ENCODE results near the gene TENT5C. TPM values are rescaled to one million over a fixed set of nuclear protein-coding genes. Genes with fewer than 3 reads are reported as not detected.

The TENT5C gene
- total RNA-seq, 1 experiment from 2014 or later: 1.4 TPM

DNA sequence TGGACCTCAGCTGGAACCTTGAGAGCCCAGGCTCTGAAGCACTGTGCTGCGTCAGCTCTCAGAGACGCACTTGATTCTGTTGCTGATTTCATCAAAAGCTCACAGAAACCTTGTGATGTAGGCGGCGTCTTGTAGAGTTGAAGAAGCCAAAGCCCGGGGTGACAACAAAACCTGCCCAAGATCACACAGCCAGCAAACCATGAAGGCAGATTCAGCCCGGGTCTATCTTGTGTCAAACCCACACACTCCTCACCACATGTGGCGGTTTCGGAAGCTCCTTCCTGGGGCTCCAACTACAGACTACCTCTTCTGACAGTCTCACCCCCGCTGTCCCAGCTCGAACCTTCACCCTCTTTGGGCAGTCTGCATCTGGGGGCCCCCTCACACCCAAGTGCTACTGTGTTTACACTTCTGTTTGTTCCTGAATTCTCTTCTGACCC, 50.4 kb downstream of the TENT5C start:
- H3K79me2 ChIP-seq (ENCODE audit: insufficient read depth, low read length): no peaks in the 10 kb centered on the region
- H3K36me3 ChIP-seq (ENCODE audit: control insufficient read depth in 1 of 2, insufficient read depth in 2 of 2, low read length in 2 of 2): no peaks in the 10 kb centered on the region
- H4K20me1 ChIP-seq (ENCODE audit: insufficient read depth): no peaks in the 10 kb centered on the region
- ChIA-PET POLR2A (no interaction called here), RAD21 (ENCODE audit: low non-redundant PET in 1 of 2, low total read pairs in 2 of 2, uncharacterized antibody in 2 of 2, unreplicated experiment in 2 of 2) (no interaction called here), CTCF (interaction anchor here (0.7 kb wide), 1 partner anchor 38 kb away, joined by 3 read pairs; no protein-coding TSS in a partner anchor)
- peaks cover 5 to 10% of the 10 kb centered on the region in 2 experiments for H3K4me1 ChIP-seq (ENCODE audit: control insufficient read depth in 1 of 2, insufficient read depth in 2 of 2, low read length in 2 of 2)
- H3K9ac ChIP-seq (ENCODE audit: low read length): no peak overlapping the region
- no peak for DNase-seq (ENCODE audit: low read depth, low spot score)
- BruUV-seq (replicated peaks): no TSS peak
- no peak overlapping the region for H3K4me2 ChIP-seq (ENCODE audit: low read length)
- no peaks in the 10 kb centered on the region for H3K27me3 ChIP-seq (ENCODE audit: insufficient read depth, low read length)
- H3K9me3 ChIP-seq (ENCODE audit: control insufficient read depth in 1 of 2, insufficient read depth in 1 of 2, low read depth in 1 of 2, low read length in 2 of 2): no peaks in the 10 kb centered on the region
- intact Hi-C loops (cut with micrococcal nuclease): no loop called here
- TF ChIP-seq SRF (IDR thresholded peaks at IDR 0.05; ENCODE audit: low read depth): no peak
- TF ChIP-seq EZH2phosphoT487 (IDR thresholded peaks at IDR 0.05; ENCODE audit: borderline replicate concordance): no peak
- TF ChIP-seq, protein P1, sequence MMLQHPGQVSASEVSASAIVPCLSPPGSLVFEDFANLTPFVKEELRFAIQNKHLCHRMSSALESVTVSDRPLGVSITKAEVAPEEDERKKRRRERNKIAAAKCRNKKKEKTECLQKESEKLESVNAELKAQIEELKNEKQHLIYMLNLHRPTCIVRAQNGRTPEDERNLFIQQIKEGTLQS (IDR thresholded peaks at IDR 0.05): no peak
- TF ChIP-seq EGR1 (IDR thresholded peaks at IDR 0.05; ENCODE audit: low read depth): no peak
- TF ChIP-seq EZH2 (IDR thresholded peaks at IDR 0.05): no peak
- TF ChIP-seq, protein P2, sequence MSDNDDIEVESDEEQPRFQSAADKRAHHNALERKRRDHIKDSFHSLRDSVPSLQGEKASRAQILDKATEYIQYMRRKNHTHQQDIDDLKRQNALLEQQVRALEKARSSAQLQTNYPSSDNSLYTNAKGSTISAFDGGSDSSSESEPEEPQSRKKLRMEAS (IDR thresholded peaks at IDR 0.05): no peak
- no peak for TF ChIP-seq FOSL1 (IDR thresholded peaks at IDR 0.05; ENCODE audit: low read depth)
- TF ChIP-seq JUND (IDR thresholded peaks at IDR 0.05): no peak
- no peak for TF ChIP-seq CEBPB (IDR thresholded peaks at IDR 0.05; ENCODE audit: low read depth)
- no peak for TF ChIP-seq ELF1 (IDR thresholded peaks at IDR 0.05; ENCODE audit: borderline replicate concordance, low read depth)
- TF ChIP-seq TCF7L2 (IDR thresholded peaks at IDR 0.05; ENCODE audit: borderline replicate concordance, extremely low read depth, insufficient read depth, insufficient read length): no peak
- TF ChIP-seq, protein P3, sequence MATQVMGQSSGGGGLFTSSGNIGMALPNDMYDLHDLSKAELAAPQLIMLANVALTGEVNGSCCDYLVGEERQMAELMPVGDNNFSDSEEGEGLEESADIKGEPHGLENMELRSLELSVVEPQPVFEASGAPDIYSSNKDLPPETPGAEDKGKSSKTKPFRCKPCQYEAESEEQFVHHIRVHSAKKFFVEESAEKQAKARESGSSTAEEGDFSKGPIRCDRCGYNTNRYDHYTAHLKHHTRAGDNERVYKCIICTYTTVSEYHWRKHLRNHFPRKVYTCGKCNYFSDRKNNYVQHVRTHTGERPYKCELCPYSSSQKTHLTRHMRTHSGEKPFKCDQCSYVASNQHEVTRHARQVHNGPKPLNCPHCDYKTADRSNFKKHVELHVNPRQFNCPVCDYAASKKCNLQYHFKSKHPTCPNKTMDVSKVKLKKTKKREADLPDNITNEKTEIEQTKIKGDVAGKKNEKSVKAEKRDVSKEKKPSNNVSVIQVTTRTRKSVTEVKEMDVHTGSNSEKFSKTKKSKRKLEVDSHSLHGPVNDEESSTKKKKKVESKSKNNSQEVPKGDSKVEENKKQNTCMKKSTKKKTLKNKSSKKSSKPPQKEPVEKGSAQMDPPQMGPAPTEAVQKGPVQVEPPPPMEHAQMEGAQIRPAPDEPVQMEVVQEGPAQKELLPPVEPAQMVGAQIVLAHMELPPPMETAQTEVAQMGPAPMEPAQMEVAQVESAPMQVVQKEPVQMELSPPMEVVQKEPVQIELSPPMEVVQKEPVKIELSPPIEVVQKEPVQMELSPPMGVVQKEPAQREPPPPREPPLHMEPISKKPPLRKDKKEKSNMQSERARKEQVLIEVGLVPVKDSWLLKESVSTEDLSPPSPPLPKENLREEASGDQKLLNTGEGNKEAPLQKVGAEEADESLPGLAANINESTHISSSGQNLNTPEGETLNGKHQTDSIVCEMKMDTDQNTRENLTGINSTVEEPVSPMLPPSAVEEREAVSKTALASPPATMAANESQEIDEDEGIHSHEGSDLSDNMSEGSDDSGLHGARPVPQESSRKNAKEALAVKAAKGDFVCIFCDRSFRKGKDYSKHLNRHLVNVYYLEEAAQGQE (IDR thresholded peaks at IDR 0.05; ENCODE audit: low read depth): no peak
- no peak for TF ChIP-seq ZFX (IDR thresholded peaks at IDR 0.05)
- no peak for TF ChIP-seq POLR2AphosphoS5 (IDR thresholded peaks at IDR 0.05; ENCODE audit: low read depth, low read length)
- TF ChIP-seq ZNF274 (IDR thresholded peaks at IDR 0.05; ENCODE audit: low read depth, low read length): no peak
- TF ChIP-seq YY1 (IDR thresholded peaks at IDR 0.05; ENCODE audit: extremely low read depth, insufficient replicate concordance, low read depth, low read length): no peak
- no peak for ATAC-seq
- H3K9me2 ChIP-seq (ENCODE audit: insufficient read depth): no peaks in the 10 kb centered on the region
- H2AFZ ChIP-seq (ENCODE audit: low read depth, low read length, poor library complexity, severe bottlenecking): no peak overlapping the region
- H3K4me3 ChIP-seq (replicated peaks in 1 of 2; ENCODE audit: low read depth in 1 of 2, low read length in 2 of 2): no peak overlapping the region
- no peak overlapping the region for H3K27ac ChIP-seq (ENCODE audit: low read depth, low read length)
